Fibroblast of lung (primary cell): ENCODE results near the gene CCNB1IP1.

Source experiments
- CTCF ChIP-seq, 2 donors: IDR thresholded peaks in 1 of 2; conservative IDR thresholded peaks in 1 of 2; 1 replicate in 1 of 2; 2 replicates in 1 of 2; pipeline ENCODE4 v1.5.1; 2011 to 2012; ENCODE audit warnings: low read length in 2 of 2, control low read depth in 1 of 2, inconsistent platforms in 1 of 2, low read depth in 1 of 2, mild to moderate bottlenecking in 1 of 2
- EZH2 ChIP-seq: IDR thresholded peaks from 2 replicates; pipeline ENCODE4 v1.5.1; 2012; ENCODE audit warnings: low read length, control low read depth, mild to moderate bottlenecking; ENCODE audit errors: missing control alignments

GRCh38 chr14:20295067-20295466, 38.0 kb downstream of the CCNB1IP1 start:
- TF ChIP-seq EZH2: no peak
- no peak for TF ChIP-seq CTCF (conservative IDR thresholded peaks at IDR 0.05 in 1 of 2, IDR thresholded peaks at IDR 0.05 in 1 of 2; ENCODE audit: low read depth in 1 of 2, low read length in 2 of 2)
